Ureter (tissue), 1 donor: ENCODE measurements around the gene MICA. TPM values are rescaled to one million over a fixed set of nuclear protein-coding genes. Genes with fewer than 3 reads are reported as not detected.
"Not testable (repeated sequence)": the region's sequence is repeated elsewhere in the genome, so short reads cannot be mapped to it uniquely, and the experiment has no call there.

Experiments used
- DNase-seq: peaks from one replicate; pipeline ENCODE4 v3.0.0-alpha.2; 2020; ENCODE audit warnings: low spot score
- total RNA-seq: library from RNA; stranded (reverse); gene quantifications from one replicate; pipeline ENCODE4 v1.2.4, GENCODE V29; 2023
- donor health status: DM: yes; HTN: yes; CAD: no.

MICA gene
- total RNA-seq, 1 donor from 2014 or later, result 27.7 TPM

GRCh38 chr6:31381666-31382065 is 21.7 kb upstream of the MICA start:
- DNase-seq, result no peak

DNA sequence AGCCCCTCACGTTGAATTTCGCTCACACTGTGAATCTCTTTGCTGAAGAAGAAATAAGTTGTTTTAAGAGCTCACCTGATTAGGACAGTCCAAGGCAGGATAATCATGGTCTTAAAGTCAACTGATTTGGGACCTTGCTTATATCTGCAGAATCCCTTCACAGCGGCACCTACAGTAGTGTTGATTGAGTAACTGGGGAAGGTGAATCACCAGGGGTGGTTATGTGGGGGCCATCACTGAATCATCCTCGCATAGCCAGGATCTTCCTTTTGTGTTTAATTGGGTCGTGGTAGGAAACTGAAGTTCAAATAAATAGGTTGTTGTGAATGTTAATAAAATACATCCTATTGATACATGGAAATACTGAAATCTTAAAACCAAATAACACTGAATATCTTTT is 20.2 kb upstream of the MICA start:
- DNase-seq, result no peak

GRCh38 chr6:31385041-31385440 is 18.4 kb upstream of the MICA start:
- DNase-seq, result no peak

DNA sequence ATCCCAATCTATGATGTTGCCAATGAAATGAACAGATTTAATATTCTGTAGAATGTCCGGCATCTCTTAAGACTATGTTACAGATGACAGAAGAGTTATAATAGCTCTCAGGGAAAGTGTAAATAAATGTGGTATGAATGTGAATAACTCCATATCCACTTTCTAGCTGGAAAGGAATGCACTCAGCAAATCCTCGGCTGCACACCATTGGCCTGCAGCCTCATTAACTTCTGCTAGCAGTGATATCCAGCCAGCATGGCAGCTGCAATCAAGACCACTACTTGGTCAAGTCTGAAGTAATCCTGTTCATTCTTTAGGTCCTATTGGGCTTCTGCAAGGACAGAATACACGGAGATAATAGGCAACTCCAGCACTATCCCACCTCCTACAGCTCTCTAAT is 17.3 kb upstream of the MICA start:
- no peak for DNase-seq

GRCh38 chr6:31386977-31387376 is 16.4 kb upstream of the MICA start:
- DNase-seq, result no peak

GRCh38 chr6:31388916-31389801 is 14.2 kb upstream of the MICA start:
- not testable (repeated sequence) for DNase-seq

GRCh38 chr6:31389802-31390132 is 13.6 kb upstream of the MICA start:
- not testable (repeated sequence) for DNase-seq

GRCh38 chr6:31393932-31394331 is 9.5 kb upstream of the MICA start:
- DNase-seq, result no peak

DNA sequence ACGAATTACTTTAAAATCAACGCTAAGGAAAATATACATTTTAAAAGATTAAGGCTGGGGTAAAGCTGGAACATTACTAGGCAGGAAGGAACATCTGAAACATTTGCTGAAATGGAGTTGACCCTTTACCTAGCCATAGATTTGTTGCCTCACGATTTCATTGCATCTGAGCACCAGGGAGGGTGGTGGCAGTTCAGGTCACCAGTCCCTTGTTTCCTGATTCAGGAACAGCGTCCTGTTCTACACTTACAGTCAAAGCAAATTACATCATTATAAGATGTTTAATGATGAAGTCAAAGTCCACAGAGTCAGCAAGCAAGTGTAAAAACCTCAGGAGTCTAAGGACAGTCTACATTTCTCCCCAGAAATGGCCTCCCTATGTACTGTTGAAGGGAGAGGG is 9.0 kb upstream of the MICA start:
- DNase-seq, result no peak

DNA sequence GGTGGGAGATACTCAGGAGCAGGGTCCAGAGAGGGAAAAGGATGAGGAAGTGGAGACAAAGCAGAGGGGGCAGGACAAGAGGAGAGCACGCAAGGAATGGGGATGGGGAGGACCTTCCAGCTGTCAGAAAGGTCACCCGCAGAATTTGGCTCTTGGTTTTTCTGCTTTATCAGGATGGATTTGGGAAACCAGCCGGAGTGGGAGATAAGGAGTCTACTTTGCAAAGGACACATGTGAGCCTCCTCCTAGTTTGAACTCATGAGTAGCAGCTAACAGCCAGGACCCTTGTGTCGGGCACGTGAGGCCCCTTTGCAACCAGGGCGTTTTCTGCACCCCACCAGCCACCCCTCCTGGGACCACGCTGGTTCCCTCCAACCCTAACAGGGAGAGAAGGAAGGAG is 7.6 kb upstream of the MICA start:
- DNase-seq, result no peak

DNA sequence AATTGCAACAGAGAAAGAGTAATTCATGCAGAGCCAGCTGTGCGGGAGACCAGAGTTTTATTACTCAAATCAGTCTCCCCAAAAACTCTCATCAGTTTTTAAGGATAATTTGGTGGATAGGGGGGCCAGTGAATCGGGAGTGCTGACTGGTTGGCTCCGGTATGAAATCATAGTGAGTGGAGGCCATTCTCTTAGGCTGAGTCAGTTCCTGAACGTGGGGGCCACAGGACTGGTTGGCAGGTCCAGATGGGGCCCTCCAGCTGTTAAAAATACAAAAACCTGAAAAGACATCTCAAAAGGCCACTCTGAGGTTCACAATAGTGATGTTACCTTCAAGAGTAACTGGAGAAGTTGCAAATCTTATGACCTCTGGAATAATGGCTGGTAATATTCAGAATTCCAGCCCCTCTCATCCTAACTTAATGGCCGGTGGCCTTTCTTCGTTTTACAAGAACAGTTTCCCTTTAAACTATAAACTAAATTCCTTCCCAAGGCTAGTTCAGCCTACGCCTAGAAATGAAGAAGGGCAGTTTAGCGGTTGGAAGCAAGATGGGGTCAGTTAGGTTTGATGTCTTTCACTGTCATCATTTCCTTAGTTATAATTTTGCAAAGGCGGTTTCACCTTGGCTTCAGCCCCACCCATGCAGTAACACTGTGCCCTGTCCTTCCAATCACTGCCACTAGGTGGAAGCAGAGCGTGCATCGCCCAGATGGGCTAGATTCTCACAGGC is 6.8 kb upstream of the MICA start:
- DNase-seq, result peak; percentile 89

- not testable (repeated sequence) for DNase-seq
Observed at GRCh38 chr6:31397153-31397499, 6.3 kb upstream of the MICA start.

DNA sequence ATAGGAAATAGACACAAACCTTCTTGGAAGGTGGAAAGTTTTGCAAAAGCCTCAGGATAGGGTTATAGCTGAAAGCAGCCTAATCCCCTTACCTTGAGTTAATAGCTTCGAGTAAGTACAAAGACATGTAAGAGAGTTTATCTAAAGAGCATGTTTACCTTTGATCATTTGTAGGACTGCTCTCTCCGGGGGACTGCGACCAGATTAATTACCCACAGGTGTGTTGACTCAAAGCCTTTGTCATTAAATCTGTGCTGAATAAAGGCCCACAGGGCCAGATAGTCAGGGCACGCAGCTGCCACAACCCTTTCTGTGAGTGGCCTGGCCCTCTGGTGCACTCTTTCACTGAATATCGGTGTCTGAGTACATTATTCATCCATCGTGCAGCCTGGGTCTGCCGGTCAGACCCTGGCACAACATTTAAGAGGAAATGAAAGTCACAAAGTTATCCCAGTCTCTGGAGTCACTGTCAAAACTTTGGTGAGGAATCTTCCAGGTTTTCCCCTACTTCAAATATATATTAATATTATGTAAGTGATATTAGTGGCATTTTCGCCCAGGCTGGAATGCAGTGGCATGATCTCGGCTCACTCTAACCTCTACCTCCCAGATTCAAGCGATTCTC is 5.4 kb upstream of the MICA start:
- DNase-seq, result no peak

DNA sequence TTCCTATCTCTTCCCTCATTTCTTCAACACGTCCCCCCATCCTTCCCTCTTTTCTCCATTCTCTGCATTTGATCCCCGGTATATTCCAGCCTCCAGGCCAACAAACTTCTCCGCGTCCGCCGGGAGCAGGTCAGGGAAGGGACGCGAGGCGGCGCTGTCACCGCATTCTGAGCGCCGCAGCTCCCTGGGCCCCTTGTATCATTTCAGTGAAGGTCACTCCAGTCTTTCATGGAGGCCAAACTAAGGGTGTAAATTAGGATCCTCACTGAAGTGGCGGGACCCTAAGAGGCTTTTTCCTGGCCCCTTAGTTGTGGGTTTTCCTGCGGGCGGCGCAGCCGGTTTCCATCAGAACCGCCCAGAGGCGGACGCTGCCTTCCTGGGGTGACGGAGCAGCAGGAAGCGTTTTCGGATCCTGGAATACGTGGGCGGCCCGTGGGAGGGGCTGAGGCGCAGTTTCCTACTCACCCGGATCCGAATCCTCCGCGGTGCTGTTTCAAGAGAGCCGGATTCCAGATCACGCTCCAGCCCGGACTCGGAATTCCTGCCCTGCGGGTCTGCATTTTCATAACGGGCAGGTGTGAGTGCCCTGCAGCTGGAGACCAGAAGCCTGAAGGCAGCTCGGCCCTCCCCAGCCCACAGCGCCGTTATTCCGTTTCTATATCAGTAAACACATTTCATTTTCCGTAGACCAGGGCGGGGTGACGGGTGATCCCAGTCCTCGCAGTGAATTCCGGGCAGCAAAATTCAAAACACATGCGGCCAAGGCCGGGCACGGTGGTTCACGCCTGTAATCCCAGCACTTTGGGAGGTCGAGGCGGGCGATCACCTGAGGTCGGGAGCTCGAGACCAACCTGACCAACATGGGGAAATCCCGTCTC is 3.6 kb upstream of the MICA start:
- DNase-seq, result peak; percentile 94

DNA sequence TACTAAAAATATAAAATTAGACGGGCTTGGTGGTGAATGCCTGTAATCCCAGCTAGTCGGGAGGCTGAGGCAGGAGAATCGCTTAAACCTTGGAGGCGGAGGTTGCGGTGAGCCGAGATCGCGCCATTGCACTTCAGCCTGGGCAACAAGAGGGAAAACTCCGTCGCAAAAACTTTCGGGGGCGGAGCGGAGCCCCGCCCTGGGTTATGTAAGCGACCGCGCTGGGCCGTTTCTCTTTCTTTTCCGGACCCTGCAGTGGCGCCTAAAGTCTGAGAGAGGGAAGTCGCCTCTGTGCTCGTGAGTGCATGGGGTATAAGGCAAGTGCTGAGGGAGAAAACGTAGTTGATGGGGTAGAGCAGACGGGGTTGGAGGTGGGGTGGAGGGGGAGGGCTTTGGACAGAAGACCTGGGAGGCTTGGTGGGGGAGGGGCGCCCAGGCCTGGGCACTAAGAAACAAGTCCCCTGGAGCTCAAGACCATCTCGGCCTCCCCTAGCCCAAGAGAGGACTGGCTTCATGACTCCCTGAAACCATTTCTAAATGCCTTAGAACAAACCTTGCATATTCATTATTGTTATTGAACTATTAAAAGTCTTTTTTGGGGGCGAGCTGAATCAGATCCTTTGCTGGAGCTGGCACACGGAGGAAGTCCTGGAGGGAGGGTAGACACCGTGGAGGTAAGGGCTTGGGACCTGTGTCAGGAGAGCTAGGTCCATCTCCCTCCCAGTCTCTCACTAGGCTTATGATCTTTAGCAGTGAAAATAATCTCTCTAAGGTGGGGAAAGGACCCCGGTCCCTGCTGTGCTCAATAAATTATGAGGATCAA is 2.7 kb upstream of the MICA start:
- DNase-seq, result peak; percentile 82

DNA sequence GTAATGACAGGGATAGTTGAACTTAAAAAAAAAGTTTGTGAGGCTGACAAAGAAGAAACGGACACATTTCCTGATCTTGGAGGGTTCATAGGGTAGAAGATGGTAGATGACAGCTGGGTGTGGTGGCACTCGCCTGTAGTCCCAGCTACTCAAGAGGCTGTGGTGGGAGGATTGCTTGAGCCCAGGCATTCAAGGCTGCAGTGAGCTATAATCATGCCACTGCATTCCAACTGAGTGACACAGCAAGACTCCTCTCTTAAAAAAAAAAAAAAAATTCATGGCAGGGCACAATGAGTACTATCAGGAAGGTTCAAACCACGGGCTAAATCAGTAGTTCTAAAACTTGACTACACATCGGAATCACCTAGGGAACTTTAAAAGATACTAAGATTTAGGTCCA is 2.0 kb upstream of the MICA start:
- no peak for DNase-seq

- peak; percentile 57 for DNase-seq
Observed at GRCh38 chr6:31402324-31403282, 792 bp upstream of the MICA start.

GRCh38 chr6:31404061-31404364 is 618 bp downstream of the MICA start:
- not testable (repeated sequence) for DNase-seq

DNA sequence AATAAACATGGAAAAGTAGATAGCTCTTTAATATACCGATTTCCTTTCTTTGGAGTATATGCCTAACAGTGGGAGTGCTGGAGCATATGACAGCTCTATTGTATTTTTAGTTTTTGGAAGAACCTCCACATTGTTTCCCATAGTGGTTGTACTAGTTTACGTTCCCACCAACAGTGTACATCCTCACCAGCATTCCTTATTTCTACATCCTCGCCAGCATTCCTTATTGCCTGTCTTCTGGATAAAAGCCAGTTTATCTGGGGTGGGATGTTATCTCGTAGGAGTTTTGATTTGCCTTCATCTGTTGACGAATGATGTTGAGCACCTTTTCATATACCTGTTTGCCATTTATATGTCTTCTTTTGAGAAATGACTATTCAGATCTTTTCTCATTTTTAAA is 2.6 kb downstream of the MICA start:
- DNase-seq, result no peak

GRCh38 chr6:31407699-31408098 is 4.3 kb downstream of the MICA start:
- DNase-seq, result no peak
